NCI-H2107 (cell line): ENCODE results near the gene CASKIN1.
A peak's percentile ranks its signal among the peaks of the same experiment; 100 is the strongest.

Source experiments
- DNase-seq: peaks from one replicate; lab custom pipeline; 2025; lab: John Stamatoyannopoulos, UW

Gene CASKIN1

DNA sequence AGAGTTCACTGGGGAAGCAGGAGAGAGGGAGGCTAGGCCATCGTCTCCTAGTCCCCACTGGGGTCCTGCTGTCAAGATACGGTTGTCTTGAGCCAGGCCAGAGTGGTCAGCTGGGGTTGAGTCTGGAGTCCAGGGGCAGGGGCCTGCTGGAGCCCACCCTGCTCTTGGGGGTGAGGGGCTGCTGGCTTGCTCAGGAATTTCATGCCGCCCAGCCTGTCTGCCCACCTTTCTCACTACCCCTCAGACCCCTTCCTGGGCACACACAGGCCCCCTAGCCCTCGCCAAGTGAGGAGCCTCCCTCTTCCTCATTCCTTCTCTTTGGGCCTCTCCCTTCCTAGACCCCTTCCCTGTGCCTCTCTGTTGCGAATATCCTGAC lies 39.6 kb downstream of the CASKIN1 start:
- DNase-seq, result no peak

- DNase-seq, result no peak
Measured at GRCh38 chr16:2155977-2156848, 40.2 kb downstream of the CASKIN1 start.

- peak; percentile 98 for DNase-seq
Measured at GRCh38 chr16:2155091-2155950, 41.1 kb downstream of the CASKIN1 start, which contains the start of gene TRAF7. TSS of gene TRAF7 (plus strand) at chr16:2155782. CDS start at chr16:2163921, 8,139 bp downstream.

DNA sequence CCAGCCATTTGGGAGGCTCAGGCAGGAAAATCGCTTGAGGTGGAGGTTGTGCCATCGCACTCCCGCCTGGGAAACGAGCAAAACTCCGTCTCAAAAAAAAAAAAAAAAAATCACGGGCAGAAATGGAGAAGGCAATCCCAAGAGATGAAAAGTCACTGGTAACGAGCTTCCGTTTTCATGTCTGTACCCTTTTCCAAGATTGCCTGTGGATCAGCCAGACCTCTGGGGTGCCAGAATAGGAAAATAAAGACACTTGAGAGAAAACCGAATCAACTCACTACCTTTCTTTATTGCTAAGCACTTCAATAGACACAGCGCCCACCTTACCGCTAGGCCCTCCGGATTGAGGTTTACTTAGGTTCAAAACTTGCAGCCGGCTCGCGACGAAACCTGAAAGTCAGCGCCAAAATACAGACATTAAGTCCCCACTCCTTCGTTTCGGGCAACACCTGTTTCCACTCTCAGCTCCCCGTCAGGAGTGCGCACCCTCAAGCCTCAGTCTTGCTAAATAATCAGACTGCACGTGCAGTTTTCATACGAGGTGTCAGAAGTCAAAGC lies 41.8 kb downstream of the CASKIN1 start:
- DNase-seq, result no peak

GRCh38 chr16:2152695-2153506 lies 43.5 kb downstream of the CASKIN1 start:
- no peak for DNase-seq

- no peak for DNase-seq
Measured at GRCh38 chr16:2151188-2152091, 45.0 kb downstream of the CASKIN1 start.

DNA sequence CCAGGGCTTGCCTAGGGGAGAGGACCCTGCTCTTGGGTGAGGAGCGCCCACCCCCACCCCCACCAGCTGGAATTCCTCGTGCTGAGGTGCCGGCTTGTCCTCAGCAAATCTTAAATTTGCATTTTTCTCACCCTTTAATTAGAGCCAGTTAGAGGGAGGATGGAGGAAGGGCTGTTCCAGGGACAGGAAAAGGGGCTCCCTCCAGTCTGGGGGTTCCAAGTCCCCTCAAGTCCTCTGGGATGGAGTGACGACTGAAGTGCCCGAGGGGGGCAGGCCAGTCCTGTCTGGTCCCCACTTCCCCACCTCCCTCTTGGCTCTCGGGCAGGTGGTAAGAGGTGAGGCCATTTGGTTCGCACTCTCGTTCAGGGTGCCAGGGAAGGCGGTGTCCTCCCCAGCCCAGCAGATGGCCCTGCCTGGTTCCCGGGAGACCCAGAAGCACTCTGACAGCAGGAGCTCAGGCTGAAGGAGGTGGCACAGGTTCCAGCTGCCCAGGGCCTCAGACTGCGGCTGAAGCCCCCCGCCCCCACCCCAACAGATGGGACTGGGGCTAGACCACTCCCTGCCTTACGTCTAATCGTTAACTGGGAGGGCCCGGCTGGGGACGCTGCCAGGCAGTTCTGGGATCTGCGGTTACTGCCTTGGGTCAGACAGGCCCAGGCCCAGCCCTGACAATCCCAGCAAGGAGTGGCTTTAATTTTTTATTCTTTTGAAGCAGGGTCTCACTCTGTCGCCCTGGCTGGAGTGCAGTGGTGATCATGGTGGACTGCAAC lies 45.8 kb downstream of the CASKIN1 start:
- no peak for DNase-seq

GRCh38 chr16:2149630-2150417 lies 46.6 kb downstream of the CASKIN1 start:
- DNase-seq, result no peak

- DNase-seq, result no peak
Measured at GRCh38 chr16:2148714-2149629, 47.4 kb downstream of the CASKIN1 start.

DNA sequence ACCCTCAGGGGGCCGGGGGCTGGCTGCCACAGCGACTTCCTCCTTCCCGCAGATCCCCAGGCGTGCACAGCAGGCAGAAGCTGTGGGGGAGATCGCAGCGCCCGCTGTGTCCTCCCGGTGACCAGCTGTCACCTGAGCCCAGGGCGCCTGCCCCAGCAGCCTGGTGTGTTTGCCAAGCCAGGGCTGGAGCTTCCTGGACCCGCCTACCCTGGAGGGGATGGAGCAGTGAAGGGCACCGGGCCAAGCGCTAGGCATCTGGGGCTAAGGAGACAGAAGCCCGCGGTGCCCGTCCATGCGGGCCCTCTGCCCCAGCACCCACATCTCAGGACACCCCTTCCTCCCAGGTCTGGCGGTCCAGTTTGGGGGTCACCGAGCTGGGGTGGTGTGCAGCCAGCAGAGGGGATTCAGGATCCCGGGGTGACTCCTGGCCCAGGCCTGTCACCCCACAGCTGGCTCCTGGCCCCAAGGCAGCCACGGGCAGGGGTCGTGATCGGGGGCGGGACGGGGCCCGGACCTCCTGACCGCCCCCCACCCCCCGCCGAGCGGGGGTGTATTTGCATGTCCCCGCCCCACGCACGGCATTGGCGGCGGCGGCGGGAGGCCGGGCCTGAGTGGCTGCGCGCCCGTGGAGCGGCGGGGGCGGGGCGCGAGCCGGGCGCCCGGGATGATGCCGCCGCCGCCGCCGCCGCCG lies 48.3 kb downstream of the CASKIN1 start, which contains the start of gene RAB26:
Gene RAB26 (plus strand): TSS at position 645 of the 691 bp plus-strand sequence. CDS start 159 bp downstream, outside the sequence.
- DNase-seq, result peak; percentile 85

GRCh38 chr16:2147378-2147777 lies 49.0 kb downstream of the CASKIN1 start:
- DNase-seq, result no peak

DNA sequence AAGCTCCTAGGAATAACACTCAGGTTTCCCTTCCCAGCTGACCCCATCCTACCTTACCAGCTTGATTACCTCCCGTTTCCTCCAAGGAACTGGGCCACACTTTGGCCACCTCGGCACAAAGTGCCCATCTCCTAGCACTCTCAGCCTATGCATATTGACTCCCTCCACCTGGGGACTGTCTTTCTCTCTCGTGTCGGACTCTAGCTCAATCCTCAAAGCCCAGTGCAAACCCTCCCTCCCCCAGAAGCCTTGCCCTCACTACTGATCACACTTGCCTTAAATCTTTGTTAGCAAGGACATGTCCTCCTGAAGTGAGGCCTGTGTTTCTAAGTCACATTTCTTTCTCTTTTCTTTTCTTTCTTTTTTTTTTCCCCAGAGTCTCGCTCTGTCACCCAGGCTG lies 50.6 kb downstream of the CASKIN1 start:
- DNase-seq, result no peak

- DNase-seq, result no peak
Measured at GRCh38 chr16:2143878-2144485, 52.4 kb downstream of the CASKIN1 start.

- no peak for DNase-seq
Measured at GRCh38 chr16:2142942-2143877, 53.2 kb downstream of the CASKIN1 start.

DNA sequence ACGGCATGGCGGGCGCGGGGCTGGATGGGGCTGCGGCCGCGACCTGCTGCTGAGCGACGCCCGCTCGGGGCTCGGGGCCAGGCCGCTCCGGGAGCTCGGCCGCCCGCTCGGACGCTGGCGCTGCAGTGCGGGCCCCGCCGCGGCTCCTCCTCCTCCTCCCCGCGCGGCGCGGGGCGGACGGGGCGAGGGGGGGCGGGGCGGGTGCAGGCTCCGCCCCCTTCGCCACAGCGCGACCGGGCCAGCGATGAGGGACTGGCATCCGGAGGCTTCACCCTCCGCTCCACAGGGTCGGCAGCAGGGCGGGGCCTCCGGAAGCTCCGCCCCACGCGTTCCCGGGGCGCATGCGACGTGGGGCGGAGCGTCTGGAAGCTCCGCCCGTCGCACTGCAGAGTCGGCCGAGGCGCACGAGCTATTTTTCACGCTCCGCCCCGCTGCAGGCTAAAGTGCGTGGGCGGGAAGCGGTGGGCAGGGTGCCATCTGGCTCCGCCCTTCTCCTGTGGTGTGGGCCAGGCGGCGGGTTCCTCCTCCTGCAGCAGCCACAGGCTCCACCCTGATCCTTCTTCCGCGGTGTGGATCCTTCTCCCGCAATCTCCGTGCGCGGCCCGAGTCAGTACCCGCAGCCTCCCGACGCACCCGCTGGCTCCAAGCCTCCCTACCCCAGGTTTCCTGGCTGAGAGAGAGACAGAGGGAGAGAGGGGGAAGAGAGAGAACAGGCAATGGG lies 60.5 kb downstream of the CASKIN1 start, which contains the start of gene PKD1:
Gene PKD1 (minus strand): TSS at position 129 of the 721 bp plus-strand sequence. CDS start 209 bp downstream, outside the sequence.
- peak; percentile 62 for DNase-seq
